Activated gamma-delta T cell treated with Interleukin-2 at 50 U/mL for 16 hours (primary cell): ENCODE results near the gene DNAH6.
"Not testable (repeated sequence)": the region's sequence is repeated elsewhere in the genome, so short reads cannot be mapped to it uniquely, and the experiment has no call there.

Source experiments
- DNase-seq: peaks from one replicate; pipeline ENCODE4 v3.0.0-alpha.2; 2020

DNAH6 gene

GRCh38 chr2:84768840-84769239 lies 252.5 kb downstream of the DNAH6 start:
- DNase-seq = no peak

- DNase-seq = no peak
Observed at GRCh38 chr2:84770280-84770679, 254.0 kb downstream of the DNAH6 start.

DNA sequence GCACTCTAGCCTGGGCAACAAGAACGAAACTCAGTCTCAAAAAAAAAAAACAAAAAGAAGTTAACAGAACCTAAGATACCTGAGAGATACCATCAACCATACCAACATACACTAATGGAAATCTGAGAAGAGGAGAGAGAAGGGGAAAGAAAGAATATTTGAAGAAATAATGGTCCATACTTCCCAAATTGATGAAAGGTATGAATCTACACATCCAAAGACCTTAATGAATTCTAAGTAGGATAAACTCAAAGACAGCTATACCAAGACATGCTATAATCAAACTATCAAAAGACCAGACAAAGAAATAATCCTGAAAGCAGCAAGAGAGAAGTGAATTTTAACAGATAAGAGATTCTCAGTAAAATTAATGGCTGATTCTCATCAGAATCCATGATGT lies 255.0 kb downstream of the DNAH6 start:
- no peak for DNase-seq

DNA sequence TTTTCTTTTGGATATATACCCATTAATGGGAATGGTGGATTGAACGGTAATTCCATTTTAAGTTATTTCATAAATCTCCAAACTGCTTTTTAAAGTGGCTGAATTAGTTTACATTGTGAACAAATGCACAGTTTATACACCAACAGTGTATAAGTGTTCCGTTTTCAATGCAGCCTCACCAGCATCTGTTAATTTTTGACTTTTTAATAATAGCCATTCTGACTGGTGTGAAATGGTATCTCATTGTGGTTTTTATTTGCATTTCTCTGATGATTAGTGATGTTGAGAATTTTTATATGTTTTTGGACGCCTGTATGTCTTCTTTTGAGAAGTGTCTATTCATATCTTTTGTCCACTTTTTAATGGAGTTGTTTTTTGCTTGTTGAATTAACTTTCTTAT lies 257.3 kb downstream of the DNAH6 start:
- not testable (repeated sequence) for DNase-seq

- DNase-seq = no peak
Observed at GRCh38 chr2:84776011-84776410, 259.7 kb downstream of the DNAH6 start.

DNA sequence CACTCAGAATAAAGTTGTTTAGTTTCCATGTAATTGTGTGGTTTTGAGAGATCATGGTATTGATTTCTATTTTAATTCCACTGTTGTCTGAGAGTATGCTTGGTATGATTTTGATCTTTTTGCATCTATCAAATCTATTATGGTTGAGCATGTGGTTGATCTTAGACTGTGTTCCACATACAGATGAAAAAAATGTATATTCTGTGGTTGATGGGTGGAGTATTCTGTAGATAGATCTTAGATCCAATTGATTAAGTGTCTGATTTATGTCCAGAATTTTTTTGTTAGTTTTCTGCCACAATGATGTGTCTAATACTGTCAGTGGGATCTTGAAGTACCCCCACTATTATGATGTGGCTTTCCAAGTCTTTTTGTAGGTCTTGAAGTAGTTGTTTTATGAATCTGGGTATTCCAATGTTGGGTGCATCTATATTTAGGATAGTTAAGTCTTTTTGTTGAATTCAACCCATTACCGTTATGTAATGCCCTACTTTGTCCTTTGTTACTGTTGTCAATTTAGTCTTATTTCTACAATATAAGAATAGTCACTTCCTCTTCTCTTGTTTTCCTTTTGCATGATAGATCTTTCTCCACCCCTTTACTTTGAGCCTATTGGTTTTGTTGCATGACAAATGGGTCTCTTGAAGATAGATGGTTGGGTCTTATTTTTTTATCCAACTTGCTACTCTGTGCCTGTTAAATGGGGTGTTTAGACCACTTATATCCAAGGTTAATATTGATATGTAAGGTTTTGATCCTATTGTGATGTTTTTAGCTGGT lies 262.8 kb downstream of the DNAH6 start:
- no peak for DNase-seq

DNA sequence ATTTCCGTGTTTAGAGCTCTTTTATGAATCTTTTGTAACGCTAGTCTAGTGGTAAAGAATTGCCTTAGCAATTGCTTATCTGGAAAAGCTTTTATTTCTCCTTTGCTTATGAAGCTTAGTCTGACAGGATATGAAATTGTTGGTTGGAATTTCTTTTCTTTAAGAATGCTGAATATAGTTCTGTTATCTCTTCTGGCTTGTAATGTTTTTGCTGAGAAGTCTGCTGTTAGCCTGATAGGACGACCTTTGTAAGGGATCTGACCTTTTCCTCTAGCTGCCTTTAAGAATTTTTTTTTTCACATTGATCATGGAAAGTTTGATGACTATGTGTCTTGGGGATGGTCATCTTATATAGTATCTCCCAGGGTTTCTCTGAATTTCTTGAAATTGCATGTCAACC lies 263.5 kb downstream of the DNAH6 start:
- DNase-seq = no peak

GRCh38 chr2:84781942-84782716 lies 265.8 kb downstream of the DNAH6 start:
- DNase-seq = peak; percentile 64

DNA sequence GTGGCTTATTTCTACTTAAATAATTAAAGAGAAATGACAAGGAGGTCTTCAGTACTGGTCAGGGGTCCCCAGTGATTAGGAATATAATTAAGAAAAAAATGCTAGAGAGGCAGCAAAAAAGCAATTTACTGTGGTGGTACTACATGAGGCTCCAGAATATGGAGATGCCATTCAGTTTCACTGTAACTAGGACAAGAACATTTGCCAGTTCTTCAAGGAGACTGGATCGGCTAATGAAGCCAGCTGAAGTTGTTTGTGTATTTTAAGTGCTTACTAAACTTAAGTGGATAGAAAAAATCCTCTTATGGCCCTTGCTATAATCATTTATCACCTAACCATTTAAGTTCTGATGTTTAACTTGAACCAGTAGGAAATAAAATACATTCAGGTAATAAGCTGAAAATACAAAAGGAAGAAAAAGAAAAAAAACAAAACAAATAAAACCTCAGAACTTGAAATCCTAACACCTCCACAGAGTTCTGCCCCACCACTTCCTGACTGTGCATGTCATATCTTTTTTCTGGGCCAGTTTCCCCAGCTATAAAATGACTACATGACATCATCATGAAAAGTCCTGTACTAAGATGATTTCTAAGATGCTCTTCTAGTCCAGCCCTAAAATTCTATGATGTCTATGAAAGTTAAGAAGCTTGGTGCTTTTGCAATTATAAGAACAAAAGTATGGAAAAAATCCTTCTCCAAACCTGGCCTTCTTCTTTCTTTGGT lies 266.6 kb downstream of the DNAH6 start:
- DNase-seq = peak; percentile 47

DNA sequence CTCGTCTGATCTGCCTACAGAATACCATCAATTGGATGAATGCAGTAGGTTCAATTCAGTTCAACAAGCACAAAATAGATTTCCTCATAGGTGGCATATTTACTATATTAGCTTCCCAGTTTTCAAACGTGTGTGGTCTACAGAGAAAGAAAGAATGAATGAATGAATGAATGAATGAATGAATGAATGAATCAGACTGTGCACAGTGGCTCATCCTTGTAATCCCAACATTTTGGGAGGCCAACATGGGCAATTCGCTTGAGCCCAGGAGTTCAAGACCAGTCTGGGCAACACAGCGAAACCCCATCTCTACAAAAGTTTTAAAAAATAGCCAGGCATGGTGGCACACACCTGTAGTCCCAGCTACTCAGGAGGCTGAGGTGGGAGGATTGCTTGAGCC lies 269.7 kb downstream of the DNAH6 start:
- DNase-seq = no peak

DNA sequence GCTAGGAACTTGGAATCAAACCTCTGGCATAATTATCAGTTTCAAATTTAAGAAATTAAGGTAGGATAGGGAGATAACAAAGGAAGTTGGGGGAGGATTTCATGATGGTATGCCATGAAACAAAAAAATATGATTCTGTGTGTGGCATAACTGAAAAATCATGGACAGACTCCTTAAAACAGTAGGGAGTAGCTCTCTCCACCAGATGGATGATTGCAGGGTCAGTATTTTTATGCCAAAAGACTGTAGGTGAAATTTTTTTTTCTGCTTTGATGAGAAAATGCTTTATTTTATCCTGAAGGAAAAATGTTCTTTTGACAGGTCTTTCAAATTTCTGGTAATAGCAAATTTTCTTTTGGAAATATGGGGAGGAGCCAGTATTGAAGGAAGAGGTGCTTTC lies 270.3 kb downstream of the DNAH6 start:
- DNase-seq = no peak

DNA sequence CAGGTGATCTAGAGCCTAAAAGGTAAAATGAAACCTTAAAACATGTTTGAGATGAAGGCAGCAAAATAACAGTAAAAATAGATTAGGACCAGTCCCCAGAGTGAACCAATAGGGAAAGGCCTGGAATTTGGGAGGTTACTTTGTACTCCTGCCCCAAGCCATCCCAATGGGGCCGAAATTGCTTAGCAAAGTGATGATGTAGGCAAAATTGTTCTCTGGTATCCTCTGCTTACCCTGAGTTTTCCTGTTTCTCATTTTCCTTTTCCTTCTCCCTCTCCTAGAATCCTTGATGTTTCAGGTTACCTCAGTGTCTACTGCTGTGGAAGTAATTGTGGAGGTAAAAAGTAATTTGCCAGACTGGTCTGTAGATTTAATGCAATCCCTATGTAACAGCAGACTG lies 271.7 kb downstream of the DNAH6 start:
- DNase-seq = no peak

- no peak for DNase-seq
Observed at GRCh38 chr2:84788498-84788897, 272.2 kb downstream of the DNAH6 start.

- DNase-seq = no peak
Observed at GRCh38 chr2:84792856-84793522, 276.7 kb downstream of the DNAH6 start.

GRCh38 chr2:84793641-84794040 lies 277.3 kb downstream of the DNAH6 start:
- no peak for DNase-seq

GRCh38 chr2:84796798-84797197 lies 280.5 kb downstream of the DNAH6 start:
- DNase-seq = no peak

DNA sequence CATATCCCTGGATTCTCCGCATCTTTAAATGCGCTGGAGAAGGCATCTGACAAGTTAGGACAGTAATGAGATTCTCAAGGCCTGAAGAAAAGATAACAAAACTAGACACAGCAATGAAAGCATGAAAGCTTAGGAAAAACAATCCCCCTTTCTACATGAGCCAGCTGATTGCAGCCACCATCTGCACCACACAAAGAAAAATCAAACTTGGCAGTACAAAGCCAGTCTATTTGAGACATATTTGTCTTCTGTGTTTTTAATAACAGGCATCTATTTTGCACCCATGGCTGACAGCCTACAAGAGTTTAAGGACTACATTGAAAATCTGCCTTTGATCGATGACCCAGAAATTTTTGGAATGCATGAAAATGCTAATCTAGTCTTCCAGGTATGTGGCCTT lies 281.0 kb downstream of the DNAH6 start:
- no peak for DNase-seq

- no peak for DNase-seq
Observed at GRCh38 chr2:84799772-84800171, 283.5 kb downstream of the DNAH6 start.

DNA sequence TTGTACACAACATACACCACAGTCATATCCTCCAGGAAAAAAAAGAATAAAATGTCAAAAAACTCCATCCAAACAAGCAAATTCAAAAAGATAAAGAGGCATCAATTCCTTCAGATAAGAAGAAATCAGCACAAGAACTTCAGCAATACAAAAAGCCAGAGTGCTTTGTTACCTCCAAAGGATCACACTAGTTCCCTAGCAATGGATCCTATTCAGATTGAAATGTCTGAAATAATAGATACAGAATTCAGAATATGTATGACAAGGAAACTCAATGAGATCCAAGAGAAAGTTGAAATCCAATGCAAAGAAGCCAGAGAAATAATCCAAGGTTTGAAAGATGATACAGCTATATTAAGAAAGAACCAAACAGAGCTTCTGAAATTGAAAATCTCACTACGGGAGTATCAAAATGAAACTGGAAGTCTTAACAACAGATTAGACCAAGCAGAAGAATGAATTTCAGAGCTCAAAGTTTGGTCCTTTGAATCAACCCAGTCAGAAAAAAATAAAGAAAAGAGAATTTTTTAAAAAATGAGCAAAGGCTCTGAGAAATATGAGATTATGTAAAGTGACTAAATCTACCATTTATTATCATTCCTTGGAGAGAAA lies 284.0 kb downstream of the DNAH6 start:
- no peak for DNase-seq

DNA sequence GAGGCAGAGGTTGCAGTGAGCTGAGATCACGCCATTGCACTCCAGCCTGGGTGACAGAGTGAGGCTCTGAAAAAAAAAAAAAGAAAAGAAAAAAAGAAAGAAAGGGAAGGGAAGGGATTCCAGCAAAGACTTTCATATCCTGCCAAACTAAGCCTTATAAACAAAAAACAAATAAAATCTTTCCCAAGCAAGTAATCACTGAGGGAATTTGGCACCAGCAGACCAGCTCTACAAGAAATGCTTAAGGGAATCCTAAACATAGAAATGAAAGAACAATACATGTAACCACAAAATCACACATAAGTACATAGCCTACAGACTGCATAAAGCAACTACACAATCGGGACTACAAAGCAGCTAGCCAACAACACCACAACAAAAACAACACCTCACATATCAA lies 285.5 kb downstream of the DNAH6 start:
- DNase-seq = no peak

DNA sequence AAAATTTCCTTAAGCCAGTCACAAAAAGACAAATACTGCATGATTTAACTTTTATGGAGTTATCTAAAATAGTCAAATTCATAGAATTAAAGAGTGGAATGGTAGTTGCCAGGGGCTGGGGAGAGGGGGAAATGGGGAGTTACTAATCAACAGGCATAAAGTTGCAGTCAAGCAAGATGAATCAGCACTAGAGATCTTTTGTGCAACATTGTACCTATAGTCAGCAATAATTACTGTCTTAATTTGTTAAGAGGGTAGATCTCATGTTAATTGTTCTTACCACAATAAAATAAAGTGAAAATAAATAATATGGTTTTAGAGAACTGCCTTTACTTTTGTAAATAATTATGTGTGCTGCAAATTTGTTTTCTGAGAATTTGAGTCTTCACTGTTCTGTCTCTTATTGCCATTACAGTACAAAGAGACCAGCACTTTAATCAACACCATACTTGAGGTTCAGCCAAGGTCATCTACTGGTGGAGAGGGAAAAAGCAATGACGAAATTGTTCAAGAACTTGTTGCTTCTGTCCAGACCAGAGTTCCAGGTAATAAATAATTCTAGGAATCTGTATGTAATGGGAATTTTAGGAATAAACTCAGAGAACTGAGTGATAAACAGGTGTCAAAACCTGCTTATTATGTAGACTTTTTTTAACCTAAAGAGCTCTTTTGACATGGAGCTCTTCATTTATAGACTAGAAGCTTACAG lies 289.1 kb downstream of the DNAH6 start:
- no peak for DNase-seq

- DNase-seq = no peak
Observed at GRCh38 chr2:84807063-84807485, 290.8 kb downstream of the DNAH6 start.
